Motor neuron (in vitro differentiated cells): ENCODE measurements around the gene PBRM1. TPM values are rescaled to one million over a fixed set of nuclear protein-coding genes. Genes with fewer than 3 reads are reported as not detected.

Source experiments
- ATAC-seq, 8 experiments: fragments of 200-7000 bp; cut with Tn5 transposase; replicated peaks in 6 of 8; 2 replicates each; pipeline ENCODE4 v1.8.0; 2021; ENCODE audit warnings: mild to moderate bottlenecking in 8 of 8, moderate library complexity in 8 of 8
- H3K27ac ChIP-seq, 2 donors: fragments of 250-450 bp; sonication (Bioruptor Pico); 2 replicates each; pipeline ENCODE4 v1.9.0; 2021; ENCODE audit warnings: antibody characterized with exemption in 2 of 2, mild to moderate bottlenecking in 2 of 2, moderate library complexity in 1 of 2
- H3K4me1 ChIP-seq, 2 donors: fragments of 250-450 bp; sonication (Bioruptor Pico); replicated peaks in 1 of 2; 2 replicates each; pipeline ENCODE4 v1.6.1; 2021; ENCODE audit warnings: antibody characterized with exemption in 2 of 2, mild to moderate bottlenecking in 2 of 2, moderate library complexity in 1 of 2
- H3K4me3 ChIP-seq, 5 donors: fragments of 250-450 bp; sonication (Bioruptor Pico); 2 replicates each; pipeline ENCODE4 v1.9.0; 2021; ENCODE audit warnings: antibody characterized with exemption in 5 of 5, mild to moderate bottlenecking in 5 of 5, moderate library complexity in 4 of 5
- whole genome bisulfite sequencing, 10 experiments: fragments of 450-650 bp; shearing (Covaris generic); methylation state at CpG; one replicate each; pipeline ENCODE4 v1.0.0; 2022; 5-methylcytosine and 5-hydroxymethylcytosine counted together
- in situ Hi-C, 9 experiments: fragments of 400-800 bp; cut with MboI; loops; one replicate each; pipeline ENCODE4 v1.15.0; 2021; ENCODE audit warnings: low sequenced_read_pairs in 9 of 9, low pct_unique_long_range_greater_than_20kb in 2 of 9; ENCODE audit not compliant: unreplicated experiment in 9 of 9
- total RNA-seq, 8 experiments: library from RNA; unstranded; fragments of 300-600 nt; gene quantifications; 2 replicates each; pipeline versions ENCODE4 v1.2.3 to v1.2.4, GENCODE V29; 2022

The PBRM1 gene
- total RNA-seq, 8 experiments from 2014 or later = 27.2 to 100 (median 66.9) TPM

GRCh38 chr3:52714335-52715302, 28.9 kb upstream of the PBRM1 start:
- WGBS, 10 experiments = 0 to 100% (median 23%) methylated on average over 1 to 6 of the region's 39 CpGs; no CpG with 5 or more reads in 5 of the 10 experiments
- peak in 5 of 8 experiments; percentile 72 to 88 (median 82) for ATAC-seq
- H3K27ac ChIP-seq = no peak overlapping the region

GRCh38 chr3:52712291-52713212, 26.8 kb upstream of the PBRM1 start:
- peak in 3 of 8 experiments; percentile 33 to 69 (median 62) for ATAC-seq
- no peak overlapping the region for H3K4me3 ChIP-seq
- in situ Hi-C loops = no loop called here
- WGBS, 10 experiments = 89 to 96% (median 94%) methylated on average over 3 to 9 of the region's 17 CpGs; no CpG with 5 or more reads in 2 of the 10 experiments
- peaks cover under 1 to 2% of the 10 kb centered on the region in 2 donors for H3K4me1 ChIP-seq
- H3K27ac ChIP-seq = no peak overlapping the region

More at GRCh38 chr3:52714335-52715302, 28.9 kb upstream of the PBRM1 start:
- in situ Hi-C loops = no loop called here
- Histone ChIP-seq H3K4me1 (no peaks in the 10 kb centered on the region), H3K4me3 (no peak overlapping the region)

DNA sequence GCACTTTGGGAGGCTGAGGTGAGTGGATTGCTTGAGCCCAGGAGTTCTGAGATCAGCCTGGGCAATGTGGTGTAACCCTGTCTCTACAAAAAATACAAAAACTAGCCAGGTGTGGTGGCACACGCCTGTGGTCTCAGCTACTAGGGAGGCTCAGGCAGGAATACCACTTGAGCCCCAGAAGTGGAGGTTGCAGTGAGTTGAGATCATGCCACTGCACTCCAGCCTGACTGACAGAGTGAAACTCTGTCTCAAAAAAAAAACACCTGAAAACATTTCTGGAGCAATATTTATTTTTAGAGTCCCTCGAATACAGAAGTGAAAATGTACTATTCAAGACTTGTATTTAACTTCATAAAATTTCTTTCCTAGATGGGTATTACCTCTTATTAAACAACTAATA, 24.8 kb upstream of the PBRM1 start:
- in situ Hi-C loops = no loop called here

DNA sequence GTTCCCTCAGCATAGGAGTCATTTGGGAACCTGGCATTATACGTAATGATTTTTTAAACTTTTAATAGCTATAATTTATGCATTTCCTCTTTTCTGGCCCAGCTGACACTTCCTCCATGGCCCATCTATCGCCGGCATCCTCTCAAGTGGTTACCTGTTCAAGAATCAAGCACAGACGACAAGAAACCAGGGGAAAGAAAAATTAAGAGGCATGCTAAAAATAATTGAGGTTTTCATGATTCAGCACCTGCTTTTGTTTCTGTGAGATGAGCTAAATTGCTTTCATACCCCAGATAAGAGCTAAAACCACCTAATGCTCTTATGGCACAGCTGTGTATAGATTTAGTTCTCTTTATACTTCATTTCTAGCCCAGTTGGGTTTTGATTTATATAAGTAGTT, 21.9 kb upstream of the PBRM1 start:
- no peak for ATAC-seq
- 50 to 100% (median 89%) methylated on average over 1 to 4 of the region's 4 CpGs; no CpG with 5 or more reads in 2 of the 10 experiments for WGBS, 10 experiments
- H3K27ac ChIP-seq = no peak overlapping the region
- H3K4me3 ChIP-seq = peak overlapping the region in 1 of 5 donors; percentile 80
- H3K4me1 ChIP-seq = peaks cover 16 to 20% of the 10 kb centered on the region in 2 donors
- in situ Hi-C loops = no loop called here

More for the DNA sequence above, 24.8 kb upstream of the PBRM1 start:
- Histone ChIP-seq H3K4me3 (no peak overlapping the region), H3K27ac (no peak overlapping the region), H3K4me1 (peaks cover 8 to 11% of the 10 kb centered on the region in 2 donors)
- 33 to 100% (median 95%) methylated on average over 1 to 2 of the region's 2 CpGs; no CpG with 5 or more reads in 2 of the 10 experiments for WGBS, 10 experiments
- no peak for ATAC-seq

DNA sequence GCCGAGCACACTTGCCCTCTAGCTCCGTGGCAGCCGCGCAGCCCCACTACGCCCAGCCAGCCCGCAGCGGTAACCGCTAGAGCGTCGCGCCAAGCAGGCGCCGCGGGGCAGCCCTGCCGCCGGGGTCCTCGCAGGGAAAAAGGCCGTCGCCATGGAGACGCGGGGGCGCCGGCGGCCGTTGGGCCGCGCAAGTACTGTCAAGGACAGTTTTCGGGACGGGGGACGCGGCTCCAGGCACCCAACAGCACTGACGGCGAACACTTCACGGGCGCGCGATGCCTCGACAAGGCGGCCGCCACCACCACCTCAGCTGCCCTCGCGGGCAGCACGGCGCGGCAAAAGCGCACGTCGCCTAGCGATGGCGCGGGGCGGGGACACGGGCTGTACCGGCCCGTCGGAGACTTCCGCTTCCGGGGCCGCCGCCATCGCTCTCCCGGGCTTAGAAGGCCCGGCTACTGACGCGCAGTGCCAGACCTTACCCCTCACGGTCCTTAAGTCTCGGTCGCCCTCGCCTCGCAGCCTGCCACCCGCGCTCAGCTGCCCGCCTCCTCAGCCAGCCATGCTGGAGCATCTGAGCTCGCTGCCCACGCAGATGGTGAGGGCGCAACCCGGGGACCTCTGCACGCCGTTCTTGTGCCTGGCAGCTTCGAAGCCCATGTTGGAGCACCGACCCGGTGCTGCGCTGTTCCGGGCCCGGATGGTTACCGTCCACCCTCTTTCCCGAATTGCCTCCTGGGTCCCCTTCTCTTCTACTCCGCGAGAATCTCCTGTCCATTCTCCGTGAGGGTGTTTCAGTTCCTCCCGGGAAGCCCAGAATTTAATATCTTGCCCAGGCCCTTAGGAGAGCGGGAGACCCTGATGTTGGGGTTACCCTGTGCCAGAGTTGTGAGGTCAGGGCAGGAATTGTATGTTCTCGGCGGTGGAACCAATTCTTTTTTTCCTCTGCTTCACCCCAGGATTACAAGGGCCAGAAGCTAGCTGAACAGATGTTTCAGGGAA, 20.3 kb upstream of the PBRM1 start, which contains the start of the genes GLT8D1 and SPCS1:
Gene GLT8D1 (minus strand): TSS at position 104 of the 999 bp plus-strand sequence. CDS start 5,331 bp downstream, outside the sequence.
Gene SPCS1 (plus strand): TSS at position 419 of the 999 bp plus-strand sequence. CDS start 141 bp downstream, at position 560.
- in situ Hi-C loops = no loop called here
- peak within 1 kb of the TSS; percentile 75 to 97 (median 92) for H3K4me3 ChIP-seq
- peak; percentile 76 to 94 (median 92) for ATAC-seq
- H3K27ac ChIP-seq = peak within 1 kb of the TSS; percentile 92
- peaks cover 16 to 20% of the 10 kb centered on the region in 2 donors for H3K4me1 ChIP-seq
- WGBS, 10 experiments = 0 to 30% (median 1%) methylated on average over 2 to 16 of the region's 94 CpGs; no CpG with 5 or more reads in 1 of the 10 experiments

DNA sequence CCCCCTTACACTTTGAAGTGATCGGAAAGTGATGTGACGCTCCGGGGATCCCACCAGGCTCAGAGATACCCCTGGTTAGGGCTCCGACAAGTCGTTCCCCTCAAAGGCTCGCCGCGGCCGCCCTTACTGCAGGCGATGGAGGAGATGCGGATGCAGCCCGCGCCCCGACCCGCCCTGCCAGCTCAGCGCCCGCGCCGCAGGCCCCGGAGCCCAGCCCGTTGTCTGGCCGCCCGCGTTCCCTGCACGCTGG, 19.6 kb upstream of the PBRM1 start:
- in situ Hi-C loops = no loop called here
- H3K4me1 ChIP-seq = peaks cover 16 to 20% of the 10 kb centered on the region in 2 donors
- peak overlapping the region; percentile 75 to 97 (median 92) for H3K4me3 ChIP-seq
- 0% methylated on average over 7 of the region's 25 CpGs; no CpG with 5 or more reads in 9 of the 10 experiments for whole genome bisulfite sequencing, 10 experiments
- peak overlapping the region; percentile 92 for H3K27ac ChIP-seq
- peak in 1 of 8 experiments; percentile 57 for ATAC-seq

- WGBS, 10 experiments = 0 to 3% (median 0%) methylated on average over 1 to 15 of the region's 22 CpGs; no CpG with 5 or more reads in 1 of the 10 experiments
- peaks cover 16 to 20% of the 10 kb centered on the region in 2 donors for H3K4me1 ChIP-seq
- H3K27ac ChIP-seq = peak overlapping the region; percentile 92
- in situ Hi-C loops = no loop called here
- peak overlapping the region; percentile 75 to 97 (median 92) for H3K4me3 ChIP-seq
- ATAC-seq = peak; percentile 8 to 38 (median 16)
Observed at GRCh38 chr3:52704611-52705437, 19.1 kb upstream of the PBRM1 start.

- Histone ChIP-seq H3K4me1 (peaks cover 16 to 20% of the 10 kb centered on the region in 2 donors), H3K4me3 (no peak overlapping the region), H3K27ac (no peak overlapping the region)
- no peak for ATAC-seq
- WGBS, 10 experiments = 50 to 100% (median 92%) methylated on average over 1 to 5 of the region's 7 CpGs; no CpG with 5 or more reads in 3 of the 10 experiments
- in situ Hi-C loops = no loop called here
Observed at GRCh38 chr3:52703341-52703740, 17.6 kb upstream of the PBRM1 start.

- in situ Hi-C loops = no loop called here
- ATAC-seq = no peak
- 80 to 100% (median 92%) methylated on average over 1 to 4 of the region's 4 CpGs; no CpG with 5 or more reads in 2 of the 10 experiments for WGBS, 10 experiments
- Histone ChIP-seq H3K27ac (no peak overlapping the region), H3K4me3 (no peak overlapping the region), H3K4me1 (no peaks in the 10 kb centered on the region)
Observed at GRCh38 chr3:52697632-52697965, 11.9 kb upstream of the PBRM1 start.

- H3K4me3 ChIP-seq = no peak overlapping the region
- peak in 1 of 8 experiments; percentile 38 for ATAC-seq
- H3K4me1 ChIP-seq = no peaks in the 10 kb centered on the region
- in situ Hi-C loops = no loop called here
- 29 to 100% (median 89%) methylated on average over 1 to 2 of the region's 2 CpGs for WGBS, 10 experiments
- H3K27ac ChIP-seq = no peak overlapping the region
Observed at GRCh38 chr3:52696830-52697631, 11.3 kb upstream of the PBRM1 start.
